Activated T-helper 2 cell treated with anti-CD3 and anti-CD28 coated beads, Interferon-gamma antibody, Interleukin-2, Interleukin-4, amounts not matched to agents 10 μg/mL and 5 μg/mL and 100 μg/mL, durations not matched to agents 14 hours and 24 hours and 36 hours (primary cell): ENCODE data around the gene MYL6B. TPM values are rescaled to one million over a fixed set of nuclear protein-coding genes. Genes with fewer than 3 reads are reported as not detected.
"Not testable (repeated sequence)": the region's sequence is repeated elsewhere in the genome, so short reads cannot be mapped to it uniquely, and the experiment has no call there.

ENCODE experiments used
- DNase-seq: peaks from one replicate; pipeline ENCODE4 v3.0.0; 2021; ENCODE audit warnings: low spot score
- H3K27ac Mint-ChIP-seq: one replicate; pipeline ENCODE4 v1.8.0; 2021; ENCODE audit warnings: mixed read lengths
- H3K27me3 Mint-ChIP-seq: one replicate; pipeline ENCODE4 v1.8.0; 2021; ENCODE audit warnings: low read depth, mixed read lengths
- H3K36me3 Mint-ChIP-seq: one replicate; pipeline ENCODE4 v1.8.0; 2021; ENCODE audit warnings: low read depth, mixed read lengths
- H3K4me1 Mint-ChIP-seq: one replicate; pipeline ENCODE4 v1.8.0; 2021; ENCODE audit warnings: low read depth, mixed read lengths
- H3K4me3 Mint-ChIP-seq: one replicate; pipeline ENCODE4 v1.8.0; 2021; ENCODE audit warnings: low read depth, mild to moderate bottlenecking, moderate library complexity, mixed read lengths
- H3K9me3 Mint-ChIP-seq: one replicate; pipeline ENCODE4 v1.8.0; 2021; ENCODE audit warnings: mixed read lengths
- intact Hi-C: fragments of 100-400 bp; cut with micrococcal nuclease; formaldehyde crosslinking; loops from one replicate; pipeline ENCODE4 v1.15.1; 2023
- total RNA-seq: library from RNA; stranded (reverse); gene quantifications from 2 replicates; pipeline ENCODE4 v1.2.3, GENCODE V29; 2022

The MYL6B gene
- total RNA-seq, 1 donor from 2014 or later: 94.3 TPM

GRCh38 chr12:56196818-56197550 lies 44.6 kb downstream of the MYL6B start:
- not testable (repeated sequence) for H3K4me3 Mint-ChIP-seq, H3K27me3 Mint-ChIP-seq, H3K27ac Mint-ChIP-seq, H3K9me3 Mint-ChIP-seq, DNase-seq, H3K36me3 Mint-ChIP-seq
- intact Hi-C loops: loop anchor here (10.0 kb wide), 1 partner anchor 152 kb away; the partner anchor contains the start of gene RPS26
- peaks cover 12% of the 10 kb centered on the region for H3K4me1 Mint-ChIP-seq

- Mint-ChIP-seq H3K36me3 (no peaks in the 10 kb centered on the region), H3K27me3 (no peaks in the 10 kb centered on the region), H3K4me3 (no peak overlapping the region), H3K9me3 (no peaks in the 10 kb centered on the region), H3K4me1 (peaks cover 6% of the 10 kb centered on the region), H3K27ac (no peak overlapping the region)
- intact Hi-C loops: loop anchor here (10.0 kb wide), 1 partner anchor 153 kb away; the partner anchor contains the start of gene RPS26
- DNase-seq: no peak
Measured at GRCh38 chr12:56197921-56198635, 45.7 kb downstream of the MYL6B start.

DNA sequence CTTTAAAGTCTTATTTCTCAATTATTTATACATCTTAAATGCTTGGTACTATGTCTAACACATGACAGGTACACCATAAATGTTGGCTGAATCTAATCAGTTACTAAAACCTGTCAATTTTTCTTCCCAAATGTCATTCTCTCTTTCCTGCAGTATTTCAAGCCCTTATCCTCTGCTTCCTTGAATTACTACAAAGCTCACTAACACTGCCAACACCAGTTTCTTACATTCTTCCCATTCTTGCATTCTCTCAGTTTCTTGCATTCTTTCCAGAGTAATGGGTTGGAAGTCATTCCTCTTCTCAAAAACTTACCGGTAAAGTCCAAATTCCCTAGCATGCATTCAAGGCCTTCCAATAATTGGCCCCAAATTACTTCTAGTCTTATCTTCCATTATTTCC lies 46.4 kb downstream of the MYL6B start:
- peaks cover 1% of the 10 kb centered on the region for H3K4me1 Mint-ChIP-seq
- no peaks in the 10 kb centered on the region for H3K27me3 Mint-ChIP-seq
- no peak overlapping the region for H3K4me3 Mint-ChIP-seq
- intact Hi-C loops: loop anchor here (10.0 kb wide), 1 partner anchor 154 kb away; the partner anchor contains the start of gene RPS26
- H3K27ac Mint-ChIP-seq: no peak overlapping the region
- DNase-seq: no peak
- H3K36me3 Mint-ChIP-seq: no peaks in the 10 kb centered on the region
- H3K9me3 Mint-ChIP-seq: no peaks in the 10 kb centered on the region

DNA sequence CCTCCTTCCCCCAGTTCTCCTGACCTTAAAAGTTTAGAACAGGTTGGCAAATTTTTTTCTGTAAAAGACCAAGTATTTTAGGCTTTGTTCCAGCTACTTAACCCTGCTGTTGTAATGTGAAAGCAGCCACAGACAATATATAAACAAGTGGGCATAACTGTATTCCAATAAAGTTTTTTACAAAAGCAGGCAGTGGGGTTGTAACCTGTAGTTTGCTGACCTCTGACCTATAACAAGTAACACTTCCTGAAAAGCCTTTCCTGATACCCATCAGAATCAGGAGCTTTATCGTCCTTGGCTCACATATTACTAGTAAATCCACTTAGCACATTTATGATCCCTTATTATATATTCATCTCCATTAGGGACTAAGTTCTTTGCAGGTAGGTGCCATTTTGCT lies 50.0 kb downstream of the MYL6B start:
- Mint-ChIP-seq H3K4me1 (peaks cover 1% of the 10 kb centered on the region), H3K27ac (no peak overlapping the region), H3K9me3 (no peaks in the 10 kb centered on the region), H3K4me3 (no peak overlapping the region), H3K27me3 (no peaks in the 10 kb centered on the region), H3K36me3 (peaks cover 16% of the 10 kb centered on the region)
- DNase-seq: no peak
- intact Hi-C loops: no loop called here

DNA sequence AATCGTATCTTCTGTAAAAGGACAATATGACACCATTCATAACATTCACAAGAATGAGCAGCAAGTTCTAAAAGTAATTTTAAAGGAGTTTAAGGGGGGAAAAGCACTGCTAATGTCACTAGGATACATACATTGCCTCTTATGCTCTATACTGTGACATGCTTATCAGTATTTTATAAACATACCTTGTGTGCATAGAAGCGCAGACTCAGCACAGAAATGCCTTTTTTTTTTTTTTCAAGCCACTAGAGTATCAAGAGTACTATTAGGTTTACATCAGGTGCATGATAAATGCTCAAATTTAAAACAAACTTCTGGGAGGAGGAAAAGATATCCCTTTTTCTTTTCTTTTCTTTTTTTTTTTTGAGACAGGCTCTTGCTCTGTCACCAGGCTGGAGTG lies 50.5 kb downstream of the MYL6B start:
- Mint-ChIP-seq H3K9me3 (no peaks in the 10 kb centered on the region), H3K27ac (no peak overlapping the region), H3K4me3 (no peak overlapping the region), H3K36me3 (peaks cover 21% of the 10 kb centered on the region), H3K27me3 (no peaks in the 10 kb centered on the region), H3K4me1 (peaks cover 1% of the 10 kb centered on the region)
- intact Hi-C loops: no loop called here
- no peak for DNase-seq

GRCh38 chr12:56204275-56204674 lies 51.9 kb downstream of the MYL6B start:
- Mint-ChIP-seq H3K27ac (no peak overlapping the region), H3K4me1 (peaks cover 1% of the 10 kb centered on the region), H3K4me3 (no peak overlapping the region), H3K9me3 (no peaks in the 10 kb centered on the region), H3K36me3 (peaks cover 25% of the 10 kb centered on the region), H3K27me3 (no peaks in the 10 kb centered on the region)
- DNase-seq: no peak
- intact Hi-C loops: no loop called here

DNA sequence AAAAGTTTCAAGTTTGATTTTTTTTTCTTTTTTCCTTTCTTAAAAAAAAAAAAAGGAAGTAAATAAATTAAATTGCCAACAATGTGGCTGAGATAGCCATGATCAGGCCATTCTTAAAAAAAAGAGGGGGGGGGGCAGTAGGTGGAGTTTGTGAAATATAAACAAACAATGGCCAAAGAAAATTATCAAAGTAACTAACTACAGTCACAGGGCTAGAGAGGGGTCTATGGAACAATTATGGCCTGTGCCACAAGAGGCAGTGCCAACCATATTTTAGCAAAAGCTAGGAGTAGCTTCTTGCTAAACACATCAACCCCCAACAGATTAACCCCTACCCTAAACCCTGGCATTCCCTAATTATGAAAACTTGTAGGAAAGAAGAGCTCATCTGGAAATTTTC lies 53.1 kb downstream of the MYL6B start:
- Mint-ChIP-seq H3K27ac (no peak overlapping the region), H3K9me3 (no peaks in the 10 kb centered on the region), H3K36me3 (peaks cover 34% of the 10 kb centered on the region), H3K4me1 (peaks cover 1% of the 10 kb centered on the region), H3K4me3 (no peak overlapping the region), H3K27me3 (no peaks in the 10 kb centered on the region)
- DNase-seq: no peak
- intact Hi-C loops: no loop called here

GRCh38 chr12:56206452-56207166 lies 54.2 kb downstream of the MYL6B start:
- Mint-ChIP-seq H3K36me3 (peaks cover 41% of the 10 kb centered on the region), H3K4me1 (peaks cover 1% of the 10 kb centered on the region), H3K4me3 (no peak overlapping the region), H3K9me3 (no peaks in the 10 kb centered on the region), H3K27ac (no peak overlapping the region), H3K27me3 (no peaks in the 10 kb centered on the region)
- intact Hi-C loops: no loop called here
- no peak for DNase-seq

Other genes starting within 250 kb of the MYL6B start
- gene PYM1, start 224.7 kb upstream of the MYL6B start, total RNA-seq: 37.5 and 43.4 TPM in 2 replicates
- 218 and 242 TPM in 2 replicates for gene DGKA, start 221.4 kb upstream of the MYL6B start, total RNA-seq
- gene PMEL, start 186.5 kb upstream of the MYL6B start, total RNA-seq: 0.32 and 0.37 TPM in 2 replicates
- 116 and 121 TPM in 2 replicates for gene CDK2, start 185.8 kb upstream of the MYL6B start, total RNA-seq
- gene RAB5B, start 178.5 kb upstream of the MYL6B start, total RNA-seq: 47.9 and 51.0 TPM in 2 replicates
- gene SUOX, start 155.3 kb upstream of the MYL6B start, total RNA-seq: 19.9 and 21.2 TPM in 2 replicates
- gene IKZF4, start 131.5 kb upstream of the MYL6B start, total RNA-seq: 34.8 and 35.5 TPM in 2 replicates
- 43.9 and 45.2 TPM in 2 replicates for gene RPS26, start 110.7 kb upstream of the MYL6B start, total RNA-seq
- 0.11 and 0.71 TPM in 2 replicates for gene ERBB3, start 72.4 kb upstream of the MYL6B start, total RNA-seq
- 356 and 364 TPM in 2 replicates for gene PA2G4, start 48.0 kb upstream of the MYL6B start, total RNA-seq
- 3,925 and 4,057 TPM in 2 replicates for gene RPL41, start 36.0 kb upstream of the MYL6B start, total RNA-seq
- 7.7 and 9.2 TPM in 2 replicates for gene ZC3H10, start 34.3 kb upstream of the MYL6B start, total RNA-seq
- 154 TPM in 2 replicates for gene ESYT1, start 24.3 kb upstream of the MYL6B start, total RNA-seq
- 1,051 and 1,067 TPM in 2 replicates for gene MYL6, start 5.8 kb downstream of the MYL6B start, total RNA-seq
- 131 and 136 TPM in 2 replicates for gene SMARCC2, start 36.9 kb downstream of the MYL6B start, total RNA-seq
- 38.5 TPM in 2 replicates for gene RNF41, start 69.3 kb downstream of the MYL6B start, total RNA-seq
- gene NABP2, start 71.8 kb downstream of the MYL6B start, total RNA-seq: 77.3 and 86.8 TPM in 2 replicates
- 0.39 and 1.4 TPM in 2 replicates for gene SLC39A5, start 77.5 kb downstream of the MYL6B start, total RNA-seq
- 66.0 and 78.0 TPM in 2 replicates for gene ANKRD52, start 105.8 kb downstream of the MYL6B start, total RNA-seq
- 15.9 and 17.0 TPM in 2 replicates for gene COQ10A, start 114.4 kb downstream of the MYL6B start, total RNA-seq
- 250 and 253 TPM in 2 replicates for gene CS, start 147.7 kb downstream of the MYL6B start, total RNA-seq
- 160 and 165 TPM in 2 replicates for gene CNPY2, start 163.4 kb downstream of the MYL6B start, total RNA-seq
- gene PAN2, start 181.4 kb downstream of the MYL6B start, total RNA-seq: 28.7 and 28.9 TPM in 2 replicates
- gene IL23A, start 186.3 kb downstream of the MYL6B start, total RNA-seq: 30.4 and 31.0 TPM in 2 replicates
- 70.3 and 75.0 TPM in 2 replicates for gene STAT2, start 207.5 kb downstream of the MYL6B start, total RNA-seq
- gene APOF, start 210.3 kb downstream of the MYL6B start, total RNA-seq: not detected in 2 replicates